GM21515 (cell line): Measurements from ENCODE around the gene WDR93.
"Not testable (repeated sequence)": the region's sequence is repeated elsewhere in the genome, so short reads cannot be mapped to it uniquely, and the experiment has no call there.

Experiments
- ATAC-seq: cut with Tn5 transposase; IDR thresholded peaks from one replicate; pipeline ENCODE4 v1.9.1; 2021; ENCODE audit not compliant: unreplicated experiment

WDR93 gene

DNA sequence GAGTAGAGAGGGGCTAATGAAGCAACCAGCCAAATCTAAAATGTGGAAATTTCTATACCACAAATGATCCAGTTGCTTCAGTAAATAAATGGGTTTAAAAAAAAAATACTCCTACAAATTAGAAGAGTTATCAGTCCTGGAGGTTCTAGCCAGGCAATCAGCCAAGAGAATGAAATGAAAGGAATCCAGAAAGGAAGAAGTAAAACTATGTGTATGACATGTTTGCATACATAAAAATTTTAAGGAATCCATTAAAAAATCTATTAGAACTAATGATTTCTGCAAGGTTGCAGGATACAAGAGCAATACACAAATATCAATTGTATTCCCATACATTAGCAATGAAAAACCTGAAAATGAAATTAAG lies 95.1 kb downstream of the WDR93 start:
- ATAC-seq = no peak

DNA sequence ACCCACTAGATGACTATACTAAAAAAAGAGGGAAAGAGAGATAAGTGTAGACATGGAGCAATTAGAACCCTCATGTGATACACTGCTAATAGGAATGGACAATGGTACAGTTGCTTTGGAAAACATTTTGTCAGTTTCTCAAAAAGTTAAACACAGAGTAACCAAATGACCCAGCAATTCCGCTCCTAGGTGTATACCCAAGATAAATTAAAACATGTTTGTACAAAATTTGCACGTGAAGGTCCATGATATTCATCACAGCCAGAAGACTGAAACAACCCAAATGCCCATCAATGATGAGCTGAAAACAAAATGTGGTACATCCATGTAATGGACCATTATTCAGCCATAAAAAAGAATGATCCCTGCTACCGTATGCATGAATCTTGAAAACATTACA lies 97.3 kb downstream of the WDR93 start:
- no peak for ATAC-seq

DNA sequence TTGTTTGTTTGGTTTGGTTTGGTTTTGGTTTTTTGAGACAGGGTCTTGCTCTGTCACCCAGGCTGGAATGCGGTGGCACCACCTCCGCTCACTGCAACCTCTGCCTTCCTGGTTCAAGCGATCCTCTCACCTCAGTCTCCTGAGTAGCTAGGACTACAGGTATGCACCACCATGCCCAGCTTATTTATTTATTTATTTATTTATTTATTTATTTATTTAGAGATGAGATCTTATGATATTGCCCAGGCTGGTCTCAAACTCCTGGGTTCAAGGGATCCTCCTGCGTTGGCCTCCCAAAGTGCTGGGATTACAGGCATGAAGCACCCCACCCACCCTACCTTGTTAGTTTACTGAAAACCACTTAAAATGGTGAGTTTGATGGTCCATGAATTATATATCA lies 98.0 kb downstream of the WDR93 start:
- not testable (repeated sequence) for ATAC-seq

DNA sequence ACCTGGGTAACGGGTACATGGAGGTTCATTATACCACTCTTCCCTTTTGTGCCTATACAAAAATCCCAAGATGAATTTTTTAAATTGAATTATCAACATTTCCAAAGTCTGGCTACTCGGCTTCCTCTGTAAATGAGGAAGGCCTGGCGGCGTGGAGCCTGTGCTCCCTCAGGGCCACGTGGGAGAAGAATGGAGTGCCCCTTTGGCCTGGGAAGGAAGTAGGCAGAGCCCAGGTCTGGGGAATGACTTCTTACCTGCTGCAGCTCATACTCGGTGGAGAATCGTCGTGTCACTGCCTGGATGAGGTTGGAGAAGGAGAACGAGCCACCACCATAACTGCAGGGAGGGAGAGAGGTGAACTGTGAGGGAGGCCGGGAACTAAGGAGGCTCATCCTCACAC lies 99.6 kb downstream of the WDR93 start:
- ATAC-seq = no peak

DNA sequence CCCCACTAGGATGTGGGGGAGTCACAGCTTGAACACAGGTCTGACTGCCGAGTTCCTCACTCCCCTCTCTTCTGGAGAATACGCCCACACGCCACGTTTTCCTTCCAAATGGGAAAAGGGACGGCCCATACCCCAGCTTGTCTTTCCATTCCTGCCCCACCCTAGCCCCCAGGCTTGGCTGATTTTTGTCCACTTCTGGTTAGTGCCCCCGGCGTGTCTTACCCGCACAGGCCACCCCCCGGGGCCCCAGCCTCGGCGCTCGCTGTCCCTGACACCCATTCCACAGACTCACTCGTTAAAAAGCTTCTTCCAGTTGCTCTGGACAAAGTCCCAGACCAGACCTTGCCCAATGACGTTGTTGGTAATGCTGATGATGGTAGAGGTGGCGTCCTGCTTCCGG lies 100.0 kb downstream of the WDR93 start:
- ATAC-seq = no peak

DNA sequence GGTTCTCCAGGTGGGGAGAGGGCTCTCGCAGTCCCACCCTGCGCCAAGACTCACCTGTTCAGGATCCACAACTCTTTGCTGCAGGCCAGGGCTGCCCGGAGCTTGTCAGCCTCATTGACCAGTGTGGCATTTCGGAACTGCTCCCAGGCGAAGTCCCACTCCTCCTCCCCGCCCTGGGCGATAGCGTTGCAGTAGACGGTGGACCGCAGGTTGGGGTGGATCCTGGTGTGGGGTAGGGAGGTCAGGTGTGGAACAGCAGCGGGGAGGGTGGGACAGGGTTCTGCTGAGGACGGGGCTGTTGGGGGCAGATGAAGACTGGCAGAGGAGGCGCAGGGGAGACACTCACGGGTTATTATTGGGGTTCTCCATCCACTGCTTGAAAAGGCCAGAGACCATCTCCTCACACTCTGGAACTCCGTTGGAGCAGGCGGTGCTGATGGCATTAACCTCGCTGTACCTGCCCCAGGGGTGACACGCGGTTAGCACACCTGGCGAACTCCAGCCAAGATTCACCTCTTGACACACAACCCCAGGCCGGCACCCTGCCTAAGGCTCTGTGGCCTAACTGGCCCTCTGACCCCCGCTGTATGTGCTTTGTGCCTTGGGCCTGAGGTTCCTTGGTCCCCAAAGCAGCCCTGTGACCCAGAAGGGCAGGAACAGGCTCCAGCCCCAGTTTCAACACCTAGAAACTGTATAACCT lies 101.6 kb downstream of the WDR93 start:
- ATAC-seq = no peak
